GM19467 (cell line): ENCODE data around the gene MAPK8.

Experiments
- ATAC-seq: cut with Tn5 transposase; IDR thresholded peaks from one replicate; pipeline ENCODE4 v1.9.1; 2021; ENCODE audit warnings: mild to moderate bottlenecking, moderate library complexity; ENCODE audit not compliant: unreplicated experiment

The MAPK8 gene

GRCh38 chr10:48381971-48382370 lies 75.5 kb downstream of the MAPK8 start:
- ATAC-seq = no peak

- ATAC-seq = no peak
Observed at GRCh38 chr10:48382982-48383381, 76.5 kb downstream of the MAPK8 start.

- no peak for ATAC-seq
Observed at GRCh38 chr10:48383393-48383792, 76.9 kb downstream of the MAPK8 start.

- no peak for ATAC-seq
Observed at GRCh38 chr10:48384699-48384982, 78.2 kb downstream of the MAPK8 start.

GRCh38 chr10:48389272-48389671 lies 82.8 kb downstream of the MAPK8 start:
- no peak for ATAC-seq

- ATAC-seq = no peak
Observed at GRCh38 chr10:48389846-48390557, 83.5 kb downstream of the MAPK8 start.

GRCh38 chr10:48390558-48390871 lies 84.0 kb downstream of the MAPK8 start:
- no peak for ATAC-seq

- no peak for ATAC-seq
Observed at GRCh38 chr10:48390933-48391845, 84.7 kb downstream of the MAPK8 start.

- no peak for ATAC-seq
Observed at GRCh38 chr10:48391994-48392393, 85.5 kb downstream of the MAPK8 start.

- no peak for ATAC-seq
Observed at GRCh38 chr10:48398261-48398660, 91.8 kb downstream of the MAPK8 start.

- ATAC-seq = no peak
Observed at GRCh38 chr10:48399056-48399541, 92.6 kb downstream of the MAPK8 start.

- no peak for ATAC-seq
Observed at GRCh38 chr10:48399551-48399950, 93.1 kb downstream of the MAPK8 start.

GRCh38 chr10:48400129-48400849 lies 93.8 kb downstream of the MAPK8 start:
- no peak for ATAC-seq

GRCh38 chr10:48400850-48401220 lies 94.4 kb downstream of the MAPK8 start:
- no peak for ATAC-seq

- no peak for ATAC-seq
Observed at GRCh38 chr10:48404646-48405045, 98.2 kb downstream of the MAPK8 start.

- ATAC-seq = no peak
Observed at GRCh38 chr10:48406204-48406603, 99.7 kb downstream of the MAPK8 start.

GRCh38 chr10:48406658-48407057 lies 100.2 kb downstream of the MAPK8 start:
- ATAC-seq = no peak

GRCh38 chr10:48410503-48410902 lies 104.0 kb downstream of the MAPK8 start:
- ATAC-seq = no peak

- ATAC-seq = no peak
Observed at GRCh38 chr10:48411510-48411909, 105.0 kb downstream of the MAPK8 start.

GRCh38 chr10:48412081-48412480 lies 105.6 kb downstream of the MAPK8 start:
- ATAC-seq = no peak

- no peak for ATAC-seq
Observed at GRCh38 chr10:48412933-48413332, 106.5 kb downstream of the MAPK8 start.

- ATAC-seq = no peak
Observed at GRCh38 chr10:48414160-48414559, 107.7 kb downstream of the MAPK8 start.
